Activated T-cell treated with anti-CD3 and anti-CD28 coated beads, Interleukin-2, amount 50 U/mL, for 72 hours (primary cell): ENCODE results near the gene ATP8B3. TPM values are rescaled to one million over a fixed set of nuclear protein-coding genes. Genes with fewer than 3 reads are reported as not detected.
A peak's percentile ranks its signal among the peaks of the same experiment; 100 is the strongest.

Experiments used
- ATAC-seq, 2 donors: fragments of 150-1000 bp; cut with Tn5 transposase; replicated peaks in 1 of 2; 2 replicates each; pipeline ENCODE4 v1.10.0; 2021; ENCODE audit warnings: moderate library complexity in 2 of 2, mild to moderate bottlenecking in 1 of 2
- DNase-seq, 2 donors: peaks; one replicate each; pipeline ENCODE4 v3.0.0; 2021 to 2022; ENCODE audit warnings: mixed read lengths in 1 of 2
- H3K27ac Mint-ChIP-seq: one replicate; pipeline ENCODE4 v1.8.0; 2022; ENCODE audit warnings: mild to moderate bottlenecking, moderate library complexity, mixed read lengths
- H3K27me3 Mint-ChIP-seq: one replicate; pipeline ENCODE4 v1.8.0; 2022; ENCODE audit warnings: low read depth, mixed read lengths
- H3K36me3 Mint-ChIP-seq, 2 donors: one replicate each; pipeline ENCODE4 v1.8.0; 2022; ENCODE audit warnings: mixed read lengths in 2 of 2, mild to moderate bottlenecking in 1 of 2; ENCODE audit not compliant: insufficient read depth in 2 of 2
- H3K4me1 Mint-ChIP-seq: one replicate; pipeline ENCODE4 v1.8.0; 2022; ENCODE audit warnings: low read depth, mixed read lengths
- H3K4me3 Mint-ChIP-seq, 2 donors: one replicate each; pipeline ENCODE4 v1.8.0; 2022; ENCODE audit warnings: mild to moderate bottlenecking in 2 of 2, mixed read lengths in 2 of 2, moderate library complexity in 2 of 2
- H3K9me3 Mint-ChIP-seq, 2 donors: one replicate each; pipeline ENCODE4 v1.8.0; 2022; ENCODE audit warnings: mixed read lengths in 2 of 2
- total RNA-seq, 2 donors: library from RNA; stranded (reverse); gene quantifications; one replicate each; pipeline ENCODE4 v1.2.3, GENCODE V29; 2022

The ATP8B3 gene
- total RNA-seq, 2 donors from 2014 or later, result 12.1 to 12.8 TPM

GRCh38 chr19:1783354-1783753 lies 28.7 kb downstream of the ATP8B3 start:
- DNase-seq (no peak), ATAC-seq (no peak)
- H3K27me3 Mint-ChIP-seq, result peaks cover 53% of the 10 kb centered on the region
- no peaks in the 10 kb centered on the region for H3K36me3 Mint-ChIP-seq
- no peak overlapping the region for H3K4me3 Mint-ChIP-seq
- no peak overlapping the region for H3K27ac Mint-ChIP-seq
- H3K4me1 Mint-ChIP-seq, result peaks cover 6% of the 10 kb centered on the region
- H3K9me3 Mint-ChIP-seq, result no peaks in the 10 kb centered on the region

GRCh38 chr19:1782521-1782920 lies 29.6 kb downstream of the ATP8B3 start:
- ATAC-seq (no peak), DNase-seq (no peak)
- Mint-ChIP-seq H3K4me3 (no peak overlapping the region), H3K4me1 (peaks cover 6% of the 10 kb centered on the region), H3K9me3 (no peaks in the 10 kb centered on the region), H3K36me3 (no peaks in the 10 kb centered on the region), H3K27me3 (peaks cover 58% of the 10 kb centered on the region), H3K27ac (no peak overlapping the region)

- ATAC-seq (no peak), DNase-seq (no peak)
- peaks cover 6% of the 10 kb centered on the region for H3K4me1 Mint-ChIP-seq
- H3K4me3 Mint-ChIP-seq, result no peak overlapping the region
- H3K36me3 Mint-ChIP-seq, result no peaks in the 10 kb centered on the region
- H3K27ac Mint-ChIP-seq, result no peak overlapping the region
- H3K27me3 Mint-ChIP-seq, result peaks cover 64% of the 10 kb centered on the region
- no peaks in the 10 kb centered on the region for H3K9me3 Mint-ChIP-seq
Observed at GRCh38 chr19:1780272-1780958, 31.7 kb downstream of the ATP8B3 start.

GRCh38 chr19:1779574-1779973 lies 32.5 kb downstream of the ATP8B3 start:
- no peak overlapping the region for H3K4me3 Mint-ChIP-seq
- no peaks in the 10 kb centered on the region for H3K9me3 Mint-ChIP-seq
- H3K4me1 Mint-ChIP-seq, result peaks cover 6% of the 10 kb centered on the region
- ATAC-seq (no peak), DNase-seq (no peak)
- peaks cover 67% of the 10 kb centered on the region for H3K27me3 Mint-ChIP-seq
- no peaks in the 10 kb centered on the region for H3K36me3 Mint-ChIP-seq
- H3K27ac Mint-ChIP-seq, result no peak overlapping the region

- ATAC-seq, result no peak
Observed at GRCh38 chr19:1777149-1777548, 34.9 kb downstream of the ATP8B3 start.

GRCh38 chr19:1776606-1777147 lies 35.4 kb downstream of the ATP8B3 start:
- ATAC-seq (no peak), DNase-seq (no peak)
- Mint-ChIP-seq H3K4me3 (no peak overlapping the region), H3K27me3 (peaks cover 75% of the 10 kb centered on the region), H3K9me3 (no peaks in the 10 kb centered on the region), H3K36me3 (peaks cover 4 to 6% of the 10 kb centered on the region in 2 donors), H3K4me1 (peaks cover 6% of the 10 kb centered on the region), H3K27ac (no peak overlapping the region)

More at GRCh38 chr19:1777149-1777548, 34.9 kb downstream of the ATP8B3 start:
- Mint-ChIP-seq H3K4me3 (no peak overlapping the region), H3K4me1 (peaks cover 6% of the 10 kb centered on the region), H3K36me3 (peaks cover 4 to 6% of the 10 kb centered on the region in 2 donors), H3K9me3 (no peaks in the 10 kb centered on the region), H3K27me3 (peaks cover 75% of the 10 kb centered on the region), H3K27ac (peak overlapping the region; percentile 20)
- no peak for DNase-seq

GRCh38 chr19:1775951-1776605 lies 36.0 kb downstream of the ATP8B3 start:
- ATAC-seq, result no peak
- Mint-ChIP-seq H3K4me3 (no peak overlapping the region), H3K4me1 (peaks cover 6% of the 10 kb centered on the region), H3K9me3 (peaks cover 2 to 4% of the 10 kb centered on the region in 2 donors), H3K36me3 (peaks cover 7 to 9% of the 10 kb centered on the region in 2 donors), H3K27ac (no peak overlapping the region), H3K27me3 (peaks cover 76% of the 10 kb centered on the region)
- no peak for DNase-seq

GRCh38 chr19:1774989-1775772 lies 36.9 kb downstream of the ATP8B3 start:
- Mint-ChIP-seq H3K27me3 (peaks cover 76% of the 10 kb centered on the region), H3K27ac (no peak overlapping the region)

GRCh38 chr19:1773184-1773583 lies 38.9 kb downstream of the ATP8B3 start:
- no peak for ATAC-seq
- Mint-ChIP-seq H3K9me3 (peaks cover 7 to 11% of the 10 kb centered on the region in 2 donors), H3K4me3 (no peak overlapping the region), H3K36me3 (peaks cover 10 to 14% of the 10 kb centered on the region in 2 donors), H3K27me3 (peaks cover 76% of the 10 kb centered on the region), H3K4me1 (no peaks in the 10 kb centered on the region), H3K27ac (no peak overlapping the region)
- DNase-seq, result no peak

More at GRCh38 chr19:1774989-1775772, 36.9 kb downstream of the ATP8B3 start:
- ATAC-seq (no peak), DNase-seq (peak in 1 of 2 donors; percentile 26)
- Mint-ChIP-seq H3K4me3 (no peak overlapping the region), H3K4me1 (peaks cover 6% of the 10 kb centered on the region), H3K9me3 (peaks cover 7 to 11% of the 10 kb centered on the region in 2 donors), H3K36me3 (peaks cover 10 to 14% of the 10 kb centered on the region in 2 donors)

GRCh38 chr19:1770866-1771576 lies 41.1 kb downstream of the ATP8B3 start:
- H3K4me3 Mint-ChIP-seq, result no peak overlapping the region
- H3K27me3 Mint-ChIP-seq, result peaks cover 66% of the 10 kb centered on the region
- no peak for DNase-seq
- no peaks in the 10 kb centered on the region for H3K4me1 Mint-ChIP-seq
- peaks cover 10 to 14% of the 10 kb centered on the region in 2 donors for H3K36me3 Mint-ChIP-seq
- H3K27ac Mint-ChIP-seq, result no peak overlapping the region
- peaks cover 7 to 11% of the 10 kb centered on the region in 2 donors for H3K9me3 Mint-ChIP-seq
- no peak for ATAC-seq

- H3K4me3 Mint-ChIP-seq, result no peak overlapping the region
- no peak overlapping the region for H3K27ac Mint-ChIP-seq
- ATAC-seq (no peak), DNase-seq (no peak)
- H3K27me3 Mint-ChIP-seq, result peaks cover 78% of the 10 kb centered on the region
- H3K36me3 Mint-ChIP-seq, result peaks cover 10 to 14% of the 10 kb centered on the region in 2 donors
- peaks cover 7 to 11% of the 10 kb centered on the region in 2 donors for H3K9me3 Mint-ChIP-seq
- H3K4me1 Mint-ChIP-seq, result no peaks in the 10 kb centered on the region
Observed at GRCh38 chr19:1769645-1769985, 42.5 kb downstream of the ATP8B3 start.

- no peak for DNase-seq
- no peak for ATAC-seq
- Mint-ChIP-seq H3K4me1 (no peaks in the 10 kb centered on the region), H3K4me3 (no peak overlapping the region), H3K36me3 (peaks cover 9 to 12% of the 10 kb centered on the region in 2 donors), H3K27ac (no peak overlapping the region), H3K9me3 (peaks cover 7 to 11% of the 10 kb centered on the region in 2 donors), H3K27me3 (peaks cover 78% of the 10 kb centered on the region)
Observed at GRCh38 chr19:1768918-1769644, 43.0 kb downstream of the ATP8B3 start.
